Tibial nerve (tissue), 4 donors: Measurements from ENCODE around the gene WDR70.

Experiments
- CTCF ChIP-seq, 5 experiments: fragments of 200-600 bp in 3 of 5; fragments of 450-650 bp in 2 of 5; sonication (generic) in 3 of 5; IDR thresholded peaks; one replicate each; pipeline ENCODE4 v1.5.1; 2016 to 2019; ENCODE audit warnings: antibody characterized with exemption in 5 of 5, mild to moderate bottlenecking in 3 of 5, moderate library complexity in 2 of 5
- EP300 ChIP-seq, 2 donors: sonication (generic); formaldehyde crosslinking; IDR thresholded peaks; one replicate each; pipeline ENCODE4 v1.6.1; 2017; ENCODE audit warnings: antibody characterized with exemption in 2 of 2, mild to moderate bottlenecking in 1 of 2
- POLR2A ChIP-seq, 2 donors: fragments of 450-650 bp; IDR thresholded peaks; one replicate each; pipeline ENCODE4 v1.6.1; 2017; ENCODE audit warnings: antibody characterized with exemption in 2 of 2, mild to moderate bottlenecking in 2 of 2, moderate library complexity in 2 of 2

GRCh38 chr5:37490931-37491330 is 111.8 kb downstream of the WDR70 start:
- TF ChIP-seq POLR2A (IDR thresholded peaks at IDR 0.05) (no peak), CTCF (IDR thresholded peaks at IDR 0.05) (no peak), EP300 (IDR thresholded peaks at IDR 0.05) (no peak)
